Activated CD4-positive, alpha-beta T cell treated with anti-CD3 and anti-CD28 coated beads, Interleukin-2, amount 10 ng/mL, durations not matched to agents 24 days and 14 days (primary cell): ENCODE data around the gene SV2B. TPM values are rescaled to one million over a fixed set of nuclear protein-coding genes. Genes with fewer than 3 reads are reported as not detected.
"Not testable (repeated sequence)": the region's sequence is repeated elsewhere in the genome, so short reads cannot be mapped to it uniquely, and the experiment has no call there.

Experiments
- DNase-seq: peaks from one replicate; pipeline ENCODE4 v3.0.0; 2022
- H3K27ac Mint-ChIP-seq: one replicate; pipeline ENCODE4 v1.8.0; 2022; ENCODE audit warnings: mild to moderate bottlenecking, mixed read lengths
- H3K27me3 Mint-ChIP-seq: one replicate; pipeline ENCODE4 v1.8.0; 2022; ENCODE audit warnings: mixed read lengths
- H3K36me3 Mint-ChIP-seq: one replicate; pipeline ENCODE4 v1.8.0; 2022; ENCODE audit warnings: low read depth, mild to moderate bottlenecking, mixed read lengths
- H3K4me1 Mint-ChIP-seq: one replicate; pipeline ENCODE4 v1.8.0; 2021; ENCODE audit warnings: mixed read lengths
- H3K4me3 Mint-ChIP-seq: one replicate; pipeline ENCODE4 v1.8.0; 2022; ENCODE audit warnings: mild to moderate bottlenecking, moderate library complexity, mixed read lengths
- H3K9me3 Mint-ChIP-seq: one replicate; pipeline ENCODE4 v1.8.0; 2021; ENCODE audit warnings: mixed read lengths
- intact Hi-C: fragments of 100-400 bp; cut with micrococcal nuclease; formaldehyde crosslinking; loops from one replicate; pipeline ENCODE4 v1.15.1; 2023
- total RNA-seq: library from RNA; stranded (reverse); gene quantifications from 2 replicates; pipeline ENCODE4 v1.2.3, GENCODE V29; 2022

SV2B gene
- total RNA-seq, 1 donor from 2014 or later: 0.07 TPM

DNA sequence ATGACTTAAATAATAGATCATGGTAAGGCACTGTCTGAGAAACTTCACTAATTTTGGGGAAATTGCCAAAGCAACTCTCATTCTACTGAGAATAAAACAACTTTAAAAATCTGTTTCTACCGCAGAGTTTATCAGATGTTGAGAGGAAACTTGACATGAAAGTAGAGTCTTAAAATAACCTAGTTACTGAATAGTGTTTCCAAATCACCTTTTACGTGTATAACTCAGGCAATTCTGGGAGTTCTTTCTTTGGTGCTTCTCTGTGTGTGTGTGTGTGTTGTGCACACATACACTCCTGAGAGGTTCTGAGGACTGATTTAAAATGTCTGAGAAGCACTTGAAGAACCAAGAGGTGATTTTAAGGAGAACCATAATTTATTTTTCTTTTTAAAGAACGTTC, 236.6 kb downstream of the SV2B start:
- Mint-ChIP-seq H3K36me3 (no peaks in the 10 kb centered on the region), H3K4me1 (peaks cover 7% of the 10 kb centered on the region), H3K27ac (no peak overlapping the region), H3K27me3 (peaks cover 25% of the 10 kb centered on the region), H3K4me3 (no peak overlapping the region), H3K9me3 (no peaks in the 10 kb centered on the region)
- no peak for DNase-seq
- intact Hi-C loops: no loop called here

DNA sequence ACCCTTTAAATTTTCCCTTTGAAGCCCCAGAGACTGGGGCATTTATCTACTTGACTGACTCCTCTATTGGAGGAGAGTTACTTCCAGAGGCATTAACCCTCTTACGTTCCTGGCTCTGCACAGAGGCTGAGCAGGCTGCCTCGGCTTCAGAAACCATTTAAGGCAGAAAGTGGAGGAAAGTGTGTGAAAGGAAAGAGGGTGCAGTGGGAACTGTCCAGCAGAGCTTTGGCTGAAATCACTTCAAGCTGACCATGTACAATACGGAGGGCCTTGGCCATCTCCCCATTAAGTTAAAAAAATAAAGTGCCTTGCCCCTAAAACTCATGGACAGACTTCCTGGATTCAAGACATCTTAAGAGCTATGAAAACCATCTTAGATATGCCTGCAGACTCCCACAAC, 238.7 kb downstream of the SV2B start:
- Mint-ChIP-seq H3K4me3 (no peak overlapping the region), H3K27ac (no peak overlapping the region), H3K4me1 (peaks cover 7% of the 10 kb centered on the region), H3K9me3 (no peaks in the 10 kb centered on the region), H3K36me3 (no peaks in the 10 kb centered on the region), H3K27me3 (peaks cover 29% of the 10 kb centered on the region)
- intact Hi-C loops: no loop called here
- DNase-seq: peak; percentile 63

DNA sequence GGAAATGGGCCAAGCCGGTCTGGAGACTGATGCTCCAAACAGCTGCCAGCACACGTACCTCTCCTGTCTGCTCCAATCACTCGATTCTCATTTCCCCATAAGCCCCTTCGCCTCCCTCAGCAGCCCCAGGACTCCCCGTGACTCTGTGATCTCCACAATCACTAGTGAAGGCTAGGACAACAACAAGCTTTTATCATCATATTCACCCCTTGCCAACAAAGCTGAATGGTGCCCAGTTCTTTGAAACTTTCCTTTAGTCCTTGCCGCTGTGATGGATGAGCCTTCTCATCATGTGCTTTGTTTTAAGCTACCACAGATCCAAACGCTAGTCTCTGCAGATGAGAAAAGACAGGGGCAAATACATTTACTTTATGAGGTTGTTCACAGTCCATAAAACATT, 242.0 kb downstream of the SV2B start:
- Mint-ChIP-seq H3K36me3 (no peaks in the 10 kb centered on the region), H3K4me1 (no peaks in the 10 kb centered on the region), H3K4me3 (no peak overlapping the region), H3K9me3 (peaks cover 9% of the 10 kb centered on the region), H3K27me3 (peaks cover 21% of the 10 kb centered on the region), H3K27ac (no peak overlapping the region)
- DNase-seq: no peak
- intact Hi-C loops: no loop called here

DNA sequence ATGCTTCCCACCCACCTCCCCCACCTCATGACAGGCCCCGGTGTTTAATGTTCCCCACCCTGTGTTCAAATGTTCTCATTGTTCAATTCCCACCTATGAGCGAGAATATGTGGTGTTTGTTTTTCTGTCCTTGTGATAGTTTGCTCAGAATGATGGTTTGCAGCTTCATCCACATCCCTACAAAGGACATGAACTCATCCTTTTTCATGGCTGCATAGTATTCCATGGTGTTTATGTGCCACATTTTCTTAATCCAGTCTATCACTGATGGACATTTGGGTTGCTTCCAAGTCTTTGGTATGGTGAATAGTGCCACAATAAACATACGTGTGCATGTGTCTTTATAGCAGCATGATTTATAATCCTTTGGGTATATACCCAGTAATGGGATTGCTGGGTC, 244.9 kb downstream of the SV2B start:
- Mint-ChIP-seq H3K4me1 (peaks cover 11% of the 10 kb centered on the region), H3K27me3 (peaks cover 16% of the 10 kb centered on the region)
- H3K27ac Mint-ChIP-seq, H3K4me3 Mint-ChIP-seq, H3K36me3 Mint-ChIP-seq, H3K9me3 Mint-ChIP-seq, intact Hi-C loops, DNase-seq: not testable (repeated sequence)

DNA sequence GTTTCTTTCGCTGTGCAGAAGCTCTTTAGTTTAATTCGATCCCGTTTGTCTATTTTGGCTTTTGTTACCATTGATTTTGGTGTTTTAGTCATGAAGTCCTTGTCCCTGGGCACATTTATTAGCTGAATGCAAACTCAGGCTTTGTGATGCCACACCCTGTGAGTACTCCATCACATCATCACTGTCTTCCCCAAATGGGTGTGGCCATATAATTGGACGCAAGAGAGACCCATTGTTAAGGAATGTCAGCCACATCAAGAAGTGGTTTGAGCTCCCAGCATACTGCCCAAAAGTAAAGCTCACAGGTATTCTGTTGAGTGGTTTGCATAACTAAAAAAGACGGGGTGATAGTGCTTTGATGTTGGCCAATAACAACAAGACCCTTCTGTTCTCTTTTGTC, 245.7 kb downstream of the SV2B start:
- Mint-ChIP-seq H3K36me3 (no peaks in the 10 kb centered on the region), H3K4me1 (peaks cover 11% of the 10 kb centered on the region), H3K4me3 (no peak overlapping the region), H3K27me3 (peaks cover 13% of the 10 kb centered on the region), H3K9me3 (peaks cover 9% of the 10 kb centered on the region), H3K27ac (no peak overlapping the region)
- DNase-seq: no peak
- intact Hi-C loops: no loop called here

DNA sequence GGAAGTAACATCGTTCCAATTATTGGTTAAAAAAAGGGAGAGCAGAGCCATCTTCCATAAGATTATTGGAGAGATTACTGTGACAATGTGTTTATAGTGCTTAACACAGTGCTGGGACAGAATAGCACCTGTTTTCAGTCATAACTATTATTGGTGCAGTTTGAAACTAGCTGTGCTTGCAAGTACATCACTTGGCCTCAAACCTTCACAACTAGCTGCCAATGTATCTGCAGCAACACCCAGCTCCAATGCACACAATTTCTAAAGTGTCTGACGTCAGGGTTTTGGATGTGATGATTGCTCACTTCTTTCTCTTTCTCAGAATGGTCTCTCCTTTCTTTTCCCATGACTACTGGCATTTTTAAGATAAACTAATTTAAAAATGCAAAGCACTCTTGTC, 246.2 kb downstream of the SV2B start:
- Mint-ChIP-seq H3K36me3 (no peaks in the 10 kb centered on the region), H3K4me1 (peaks cover 11% of the 10 kb centered on the region), H3K27ac (no peak overlapping the region), H3K4me3 (no peak overlapping the region), H3K9me3 (peaks cover 9% of the 10 kb centered on the region), H3K27me3 (peaks cover 11% of the 10 kb centered on the region)
- DNase-seq: no peak
- intact Hi-C loops: no loop called here

DNA sequence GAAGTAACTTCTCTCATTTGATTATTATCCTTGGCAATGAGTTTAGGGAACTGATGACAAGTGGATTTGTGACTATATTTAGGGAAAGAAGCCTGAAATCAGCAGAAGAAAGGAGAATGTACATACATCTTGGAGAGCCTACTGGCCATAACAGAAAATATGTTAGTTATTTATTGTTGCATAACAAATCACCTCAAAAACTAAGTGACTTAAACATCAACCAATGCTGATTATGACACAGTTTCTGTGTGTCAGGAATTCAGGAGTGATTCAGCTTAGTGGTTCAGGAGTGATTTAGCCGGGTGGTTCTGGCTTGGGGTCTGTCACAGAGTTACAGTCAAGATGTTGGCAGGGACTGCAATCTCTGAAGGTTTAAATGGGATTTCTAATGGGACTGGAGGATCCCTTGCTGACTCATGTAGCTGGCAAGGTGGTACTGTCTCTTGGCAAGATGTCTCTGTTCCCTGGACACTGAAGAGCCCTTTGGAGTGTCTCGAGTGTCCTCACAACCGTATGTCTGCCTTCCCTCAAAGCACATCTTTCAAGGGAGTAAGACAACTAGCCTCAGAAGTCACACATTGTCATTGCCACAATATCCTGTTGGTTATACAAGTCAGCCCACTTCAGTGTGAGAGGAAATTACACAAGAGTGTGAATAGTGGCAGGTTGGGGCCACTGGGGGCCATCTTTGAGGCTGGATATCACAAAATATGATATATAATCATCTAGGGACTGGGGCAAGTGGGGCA, 248.9 kb downstream of the SV2B start:
- no peak overlapping the region for H3K27ac Mint-ChIP-seq

More for the DNA sequence above, 248.9 kb downstream of the SV2B start:
- intact Hi-C loops: no loop called here
- Mint-ChIP-seq H3K27me3 (peaks cover 11% of the 10 kb centered on the region), H3K4me3 (no peak overlapping the region), H3K4me1 (peaks cover 11% of the 10 kb centered on the region), H3K9me3 (peaks cover 9% of the 10 kb centered on the region), H3K36me3 (no peaks in the 10 kb centered on the region)
- peak; percentile 63 for DNase-seq

Other genes with a start within 250 kb of the SV2B start
- gene FURIN, start 231.7 kb upstream of the SV2B start, total RNA-seq: 432 TPM in 2 replicates
- 32.5 and 33.7 TPM in 2 replicates for gene FES, start 215.8 kb upstream of the SV2B start, total RNA-seq
- 196 and 206 TPM in 2 replicates for gene MAN2A2, start 197.0 kb upstream of the SV2B start, total RNA-seq
- gene HDDC3, start 167.7 kb upstream of the SV2B start, total RNA-seq: 36.3 and 39.9 TPM in 2 replicates
- gene UNC45A, start 165.0 kb upstream of the SV2B start, total RNA-seq: 66.9 and 67.0 TPM in 2 replicates
- gene RCCD1, start 145.4 kb upstream of the SV2B start, total RNA-seq: 28.0 and 32.3 TPM in 2 replicates
- 85.0 and 86.2 TPM in 2 replicates for gene PRC1, start 105.7 kb upstream of the SV2B start, total RNA-seq
- gene VPS33B, start 77.7 kb upstream of the SV2B start, total RNA-seq: 18.9 and 19.5 TPM in 2 replicates